HCT116 (cell line): ENCODE measurements around the gene TMEM9. TPM values are rescaled to one million over a fixed set of nuclear protein-coding genes. Genes with fewer than 3 reads are reported as not detected.

Experiments
- ATAC-seq: fragments of 200-7000 bp; cut with Tn5 transposase; 2 replicates; pipeline ENCODE4 v1.9.1; 2020; ENCODE audit warnings: mild to moderate bottlenecking, moderate library complexity
- BruUV-seq: library from RNA; stranded (reverse); fragments of 400-500 nt; replicated peaks from 2 replicates; lab custom pipeline; 2021; lab: Mats Ljungman, UMichigan
- CTCF ChIA-PET: fragments of 300-600 bp; sonication (Branson Sonifier 250); formaldehyde crosslinking; loops from one replicate; lab custom pipeline; 2021; ENCODE audit warnings: antibody characterized with exemption; lab: Charles Lee
- POLR2A ChIA-PET: fragments of 300-600, 350-600 bp; sonication (Branson Sonifier 250); formaldehyde crosslinking; loops from one replicate; lab custom pipeline; 2021; ENCODE audit warnings: antibody characterized with exemption; lab: Charles Lee
- RAD21 ChIA-PET, 2 experiments: fragments of 300-600 bp; sonication (Branson Sonifier 250); formaldehyde crosslinking; loops; one replicate each; lab custom pipeline; 2023; ENCODE audit warnings: low total read pairs in 2 of 2; ENCODE audit not compliant: uncharacterized antibody in 2 of 2, unreplicated experiment in 2 of 2, low non-redundant PET in 1 of 2; lab: Charles Lee
- DNase-seq: peaks from one replicate; pipeline ENCODE4 v3.0.0-alpha.2; 2010; ENCODE audit warnings: low read depth, low spot score
- H2AFZ ChIP-seq: fragments of 200-600 bp; shearing (Covaris generic), sonication (generic); 2 replicates; pipeline ENCODE4 v1.6.1; 2017; ENCODE audit warnings: low read depth, mixed run types, mixed read lengths, antibody characterized with exemption, low read length; ENCODE audit not compliant: poor library complexity, severe bottlenecking
- H3K27ac ChIP-seq: 2 replicates; pipeline ENCODE4 v1.5.1; 2012; ENCODE audit warnings: low read depth, low read length
- H3K27me3 ChIP-seq: fragments of 200-600 bp; sonication (generic); 2 replicates; pipeline ENCODE4 v1.6.1; 2016; ENCODE audit warnings: mixed run types, low read length, mixed read lengths; ENCODE audit not compliant: insufficient read depth
- H3K36me3 ChIP-seq, 2 experiments: fragments of 200-500 bp in 1 of 2; fragments of 200-600 bp in 1 of 2; sonication (Bioruptor generic) in 1 of 2; sonication (generic) in 1 of 2; 2 replicates each; pipeline versions ENCODE4 v1.5.1 to v1.6.1; 2014 to 2016; ENCODE audit warnings: low read length in 2 of 2, inconsistent platforms in 1 of 2, mixed read lengths in 1 of 2, mixed run types in 1 of 2; ENCODE audit not compliant: insufficient read depth in 2 of 2, control insufficient read depth in 1 of 2
- H3K4me1 ChIP-seq, 2 experiments: fragments of 200-600 bp in 1 of 2; sonication (generic) in 1 of 2; 2 replicates each; pipeline versions ENCODE4 v1.5.1 to v1.6.1; 2012 to 2017; ENCODE audit warnings: low read length in 2 of 2, inconsistent platforms in 1 of 2, mild to moderate bottlenecking in 1 of 2, mixed read lengths in 1 of 2, mixed run types in 1 of 2, moderate library complexity in 1 of 2; ENCODE audit not compliant: insufficient read depth in 2 of 2, control insufficient read depth in 1 of 2
- H3K4me2 ChIP-seq: fragments of 200-600 bp; sonication (generic); 2 replicates; pipeline ENCODE4 v1.6.1; 2017; ENCODE audit warnings: mixed run types, low read length, mixed read lengths
- H3K4me3 ChIP-seq, 2 experiments: fragments of 200-600 bp in 1 of 2; sonication (generic) in 1 of 2; replicated peaks in 1 of 2; 2 replicates each; pipeline ENCODE4 v1.5.1; 2011 to 2016; ENCODE audit warnings: low read length in 2 of 2, control low read depth in 1 of 2, low read depth in 1 of 2, mild to moderate bottlenecking in 1 of 2, mixed read lengths in 1 of 2, mixed run types in 1 of 2
- H3K79me2 ChIP-seq: fragments of 200-600 bp; sonication (generic); 2 replicates; pipeline ENCODE4 v1.6.1; 2017; ENCODE audit warnings: mild to moderate bottlenecking, mixed run types, low read length, moderate library complexity, mixed read lengths; ENCODE audit not compliant: insufficient read depth
- H3K9ac ChIP-seq: fragments of 200-600 bp; sonication (generic); 2 replicates; pipeline ENCODE4 v1.6.1; 2016; ENCODE audit warnings: low read length, mixed read lengths
- H3K9me2 ChIP-seq: fragments of 200-600 bp; sonication (generic), shearing (Covaris generic); 2 replicates; pipeline ENCODE4 v1.6.1; 2017; ENCODE audit warnings: mixed run types, mild to moderate bottlenecking, moderate library complexity; ENCODE audit not compliant: insufficient read depth
- H3K9me3 ChIP-seq, 2 experiments: fragments of 200-500 bp in 1 of 2; fragments of 200-600 bp in 1 of 2; sonication (Bioruptor generic) in 1 of 2; sonication (generic) in 1 of 2; 2 replicates each; pipeline ENCODE4 v1.6.1; 2014 to 2017; ENCODE audit warnings: low read length in 2 of 2, mixed read lengths in 2 of 2, inconsistent platforms in 1 of 2, low read depth in 1 of 2, mild to moderate bottlenecking in 1 of 2, mixed run types in 1 of 2, moderate library complexity in 1 of 2; ENCODE audit not compliant: control insufficient read depth in 1 of 2, insufficient read depth in 1 of 2
- H4K20me1 ChIP-seq: fragments of 200-600 bp; sonication (generic), shearing (Covaris generic); 2 replicates; pipeline ENCODE4 v1.6.1; 2017; ENCODE audit warnings: mixed run types, mild to moderate bottlenecking, moderate library complexity; ENCODE audit not compliant: insufficient read depth
- CBX3 ChIP-seq: IDR thresholded peaks from 2 replicates; pipeline ENCODE4 v1.6.1; 2012; ENCODE audit warnings: low read depth
- CEBPB ChIP-seq: IDR thresholded peaks from 2 replicates; pipeline ENCODE4 v1.6.1; 2012; ENCODE audit warnings: low read depth
- CTCF ChIP-seq, 3 experiments: fragments of 200-600 bp in 1 of 3; sonication (generic) in 1 of 3; IDR thresholded peaks in 2 of 3; conservative IDR thresholded peaks in 1 of 3; 2 replicates each; pipeline ENCODE4 v1.5.1; 2012 to 2017; ENCODE audit warnings: low read depth in 2 of 3, low read length in 2 of 3, antibody characterized with exemption in 1 of 3, borderline replicate concordance in 1 of 3, control low read depth in 1 of 3, mild to moderate bottlenecking in 1 of 3, mixed read lengths in 1 of 3, mixed run types in 1 of 3, moderate library complexity in 1 of 3; ENCODE audit not compliant: insufficient read depth in 1 of 3
- EGR1 ChIP-seq: IDR thresholded peaks from 2 replicates; pipeline ENCODE4 v1.6.1; 2012; ENCODE audit warnings: low read depth
- ELF1 ChIP-seq: IDR thresholded peaks from 2 replicates; pipeline ENCODE4 v1.6.1; 2012; ENCODE audit warnings: low read depth, borderline replicate concordance
- EZH2 ChIP-seq: fragments of 200-600 bp; sonication (generic); IDR thresholded peaks from 2 replicates; pipeline ENCODE4 v1.6.1; 2017; ENCODE audit warnings: antibody characterized with exemption, mixed run types
- EZH2phosphoT487 ChIP-seq: fragments of 200-600 bp; IDR thresholded peaks from 2 replicates; pipeline ENCODE4 v1.6.1; 2018; ENCODE audit warnings: antibody characterized with exemption, borderline replicate concordance
- FOSL1 ChIP-seq: IDR thresholded peaks from 2 replicates; pipeline ENCODE4 v1.6.1; 2012; ENCODE audit warnings: low read depth
- MAX ChIP-seq: IDR thresholded peaks from 2 replicates; pipeline ENCODE4 v1.6.1; 2012
- POLR2A ChIP-seq: IDR thresholded peaks from 2 replicates; pipeline ENCODE4 v1.7.0; 2011; ENCODE audit warnings: borderline replicate concordance; ENCODE audit not compliant: insufficient read depth, insufficient read length; ENCODE audit errors: extremely low read depth
- POLR2AphosphoS5 ChIP-seq: IDR thresholded peaks from 2 replicates; pipeline ENCODE4 v1.6.1; 2011; ENCODE audit warnings: mild to moderate bottlenecking, low read depth, low read length, moderate library complexity
- RAD21 ChIP-seq: IDR thresholded peaks from 2 replicates; pipeline ENCODE4 v1.6.1; 2012; ENCODE audit warnings: low read depth, mild to moderate bottlenecking
- SIN3A ChIP-seq: IDR thresholded peaks from 2 replicates; pipeline ENCODE4 v1.6.1; 2012; ENCODE audit warnings: low read depth
- SP1 ChIP-seq: IDR thresholded peaks from 2 replicates; pipeline ENCODE4 v1.6.1; 2012; ENCODE audit warnings: low read depth
- SRF ChIP-seq: IDR thresholded peaks from 2 replicates; pipeline ENCODE4 v1.6.1; 2012; ENCODE audit warnings: low read depth
- YY1 ChIP-seq: IDR thresholded peaks from 2 replicates; pipeline ENCODE4 v1.6.1; 2011; ENCODE audit warnings: low read length, low read depth, moderate library complexity, mild to moderate bottlenecking; ENCODE audit not compliant: insufficient replicate concordance; ENCODE audit errors: extremely low read depth
- ZFX ChIP-seq: fragments of 450-650 bp; IDR thresholded peaks from 2 replicates; pipeline ENCODE4 v1.6.1; 2017
- ZNF274 ChIP-seq: fragments of 200-500 bp; sonication (Bioruptor generic); IDR thresholded peaks from 2 replicates; pipeline ENCODE4 v1.6.1; 2014; ENCODE audit warnings: mild to moderate bottlenecking, low read depth, low read length, inconsistent platforms
- intact Hi-C: fragments of 100-400 bp; cut with micrococcal nuclease; formaldehyde crosslinking; loops from 2 replicates; pipeline ENCODE4 v1.10.0; 2022
- total RNA-seq: library from RNA; stranded (reverse); gene quantifications from one replicate; pipeline ENCODE4 v1.2.1, GENCODE V29; 2021; ENCODE audit not compliant: unreplicated experiment
- TF ChIP-seq, protein P1 (sequence below): IDR thresholded peaks from 2 replicates; pipeline ENCODE4 v1.6.1; 2012
- TF ChIP-seq, protein P2 (sequence below): IDR thresholded peaks from 2 replicates; pipeline ENCODE4 v1.6.1; 2011; ENCODE audit warnings: mild to moderate bottlenecking, low read length, moderate library complexity; ENCODE audit not compliant: insufficient replicate concordance; ENCODE audit errors: extremely low read depth

Gene TMEM9
- total RNA-seq, 1 experiment from 2014 or later = 66.3 TPM

- TF ChIP-seq RAD21 (no peak), POLR2AphosphoS5 (no peak), ZFX (no peak), EZH2phosphoT487 (no peak), EZH2 (no peak), CEBPB (no peak), MAX (no peak), CBX3 (no peak), POLR2A (no peak), EGR1 (no peak), FOSL1 (no peak)
- TF ChIP-seq, protein P1, sequence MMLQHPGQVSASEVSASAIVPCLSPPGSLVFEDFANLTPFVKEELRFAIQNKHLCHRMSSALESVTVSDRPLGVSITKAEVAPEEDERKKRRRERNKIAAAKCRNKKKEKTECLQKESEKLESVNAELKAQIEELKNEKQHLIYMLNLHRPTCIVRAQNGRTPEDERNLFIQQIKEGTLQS = no peak
Observed at GRCh38 chr1:201167041-201167991, 13.0 kb upstream of the TMEM9 start (continued).

GRCh38 chr1:201164645-201165044, 10.4 kb upstream of the TMEM9 start:
- ATAC-seq (no peak), DNase-seq (no peak)
- Histone ChIP-seq H3K9me2 (no peaks in the 10 kb centered on the region), H3K27ac (no peak overlapping the region), H3K36me3 (no peaks in the 10 kb centered on the region), H3K4me3 (no peak overlapping the region), H3K9me3 (no peaks in the 10 kb centered on the region), H4K20me1 (no peaks in the 10 kb centered on the region), H3K27me3 (no peaks in the 10 kb centered on the region), H3K4me1 (peaks cover 0 to under 1% of the 10 kb centered on the region in 2 experiments; a peak in 1 of 4 replicates), H3K4me2 (no peak overlapping the region), H3K79me2 (no peaks in the 10 kb centered on the region), H2AFZ (no peak overlapping the region), H3K9ac (no peak overlapping the region)
- CTCF ChIA-PET = no interaction called here
- intact Hi-C loops = no loop called here
- RAD21 ChIA-PET = no interaction called here
- no TSS peak for BruUV-seq
- POLR2A ChIA-PET = no interaction called here
- TF ChIP-seq EZH2 = no peak
- no peak for TF ChIP-seq SIN3A
- TF ChIP-seq RAD21 = no peak
- no peak for TF ChIP-seq ELF1
- TF ChIP-seq EGR1 = no peak
- no peak for TF ChIP-seq YY1
- TF ChIP-seq, protein P1 = no peak
- TF ChIP-seq POLR2AphosphoS5 = no peak
- TF ChIP-seq, protein P2, sequence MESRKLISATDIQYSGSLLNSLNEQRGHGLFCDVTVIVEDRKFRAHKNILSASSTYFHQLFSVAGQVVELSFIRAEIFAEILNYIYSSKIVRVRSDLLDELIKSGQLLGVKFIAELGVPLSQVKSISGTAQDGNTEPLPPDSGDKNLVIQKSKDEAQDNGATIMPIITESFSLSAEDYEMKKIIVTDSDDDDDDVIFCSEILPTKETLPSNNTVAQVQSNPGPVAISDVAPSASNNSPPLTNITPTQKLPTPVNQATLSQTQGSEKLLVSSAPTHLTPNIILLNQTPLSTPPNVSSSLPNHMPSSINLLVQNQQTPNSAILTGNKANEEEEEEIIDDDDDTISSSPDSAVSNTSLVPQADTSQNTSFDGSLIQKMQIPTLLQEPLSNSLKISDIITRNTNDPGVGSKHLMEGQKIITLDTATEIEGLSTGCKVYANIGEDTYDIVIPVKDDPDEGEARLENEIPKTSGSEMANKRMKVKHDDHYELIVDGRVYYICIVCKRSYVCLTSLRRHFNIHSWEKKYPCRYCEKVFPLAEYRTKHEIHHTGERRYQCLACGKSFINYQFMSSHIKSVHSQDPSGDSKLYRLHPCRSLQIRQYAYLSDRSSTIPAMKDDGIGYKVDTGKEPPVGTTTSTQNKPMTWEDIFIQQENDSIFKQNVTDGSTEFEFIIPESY = no peak
- no peak for TF ChIP-seq ZNF274
- TF ChIP-seq ZFX = no peak
- TF ChIP-seq SP1 = no peak
- TF ChIP-seq SRF = no peak
- no peak for TF ChIP-seq EZH2phosphoT487
- no peak for TF ChIP-seq CTCF (IDR thresholded peaks at IDR 0.05 in 2 of 3, conservative IDR thresholded peaks at IDR 0.05 in 1 of 3; ENCODE audit: borderline replicate concordance in 1 of 3, insufficient read depth in 1 of 3, low read depth in 2 of 3, low read length in 2 of 3)
- TF ChIP-seq FOSL1 = no peak
